K562 (cell line): ENCODE measurements around the gene SCARF2. TPM values are rescaled to one million over a fixed set of nuclear protein-coding genes. Genes with fewer than 3 reads are reported as not detected.
A peak's percentile ranks its signal among the peaks of the same experiment; 100 is the strongest.

Source experiments
- ATAC-seq: fragments of 200-7000 bp; cut with Tn5 transposase; 3 replicates; pipeline ENCODE4 v1.9.1; 2020; ENCODE audit warnings: moderate library complexity
- BruUV-seq: library from RNA; stranded (reverse); fragments of 400-500 nt; replicated peaks from 2 replicates; lab custom pipeline; 2021; lab: Mats Ljungman, UMichigan
- CTCF ChIA-PET: fragments of 300-600 bp; formaldehyde crosslinking; extraction: SDS; loops from one replicate; lab custom pipeline; 2021; ENCODE audit warnings: low intra/inter-chr PET ratio; lab: Yijun Ruan, JAX
- POLR2A ChIA-PET: fragments of 300-600, 350-650 bp; sonication (Branson Sonifier 250); formaldehyde crosslinking; extraction: SDS; loops from one replicate; lab custom pipeline; 2021; ENCODE audit warnings: antibody characterized with exemption, inconsistent platforms; lab: Yijun Ruan, JAX
- DNase-seq, 4 experiments: peaks; one replicate each; pipeline versions ENCODE4 v3.0.0 to v3.0.0-alpha.2; 2011 to 2018; ENCODE audit warnings: low spot score in 3 of 4, mixed read lengths in 3 of 4; ENCODE audit errors: extremely low read depth in 1 of 4
- FAIRE-seq: peaks from 2 replicates; lab custom pipeline; 2011; peaks lifted over from hg19 to GRCh38; lab: Jason Lieb, UNC
- H2AFZ ChIP-seq: 2 replicates; pipeline ENCODE4 v1.6.0; 2011; ENCODE audit warnings: low read depth, low read length, control low read depth, inconsistent platforms
- H3K27ac ChIP-seq: fragments of 200-600 bp; 3 replicates; pipeline ENCODE4 v1.8.0; 2011; ENCODE audit warnings: low read depth, mild to moderate bottlenecking, control low read depth, inconsistent platforms, low read length, moderate library complexity, mixed read lengths; ENCODE audit errors: extremely low read depth
- H3K27me3 ChIP-seq, 2 experiments: fragments of 300-600 bp in 1 of 2; 2 replicates in 1 of 2; 3 replicates in 1 of 2; pipeline versions ENCODE4 v1.6.0 to v1.8.0; 2011; ENCODE audit warnings: inconsistent platforms in 2 of 2, low read length in 2 of 2, mild to moderate bottlenecking in 1 of 2, mixed read lengths in 1 of 2, moderate library complexity in 1 of 2; ENCODE audit not compliant: control insufficient read depth in 2 of 2, insufficient read depth in 2 of 2
- H3K36me3 ChIP-seq: fragments of 300-600 bp; 3 replicates; pipeline ENCODE4 v1.8.0; 2011; ENCODE audit warnings: mild to moderate bottlenecking, low read length, inconsistent platforms; ENCODE audit not compliant: control insufficient read depth, insufficient read depth
- H3K4me1 ChIP-seq, 2 experiments: fragments of 200-600 bp in 1 of 2; replicated peaks in 1 of 2; 2 replicates in 1 of 2; 3 replicates in 1 of 2; pipeline versions ENCODE4 v1.5.1 to v1.8.0; 2011; ENCODE audit warnings: inconsistent platforms in 2 of 2, low read length in 2 of 2, mild to moderate bottlenecking in 1 of 2, mixed read lengths in 1 of 2, moderate library complexity in 1 of 2; ENCODE audit not compliant: control insufficient read depth in 2 of 2, insufficient read depth in 2 of 2
- H3K4me2 ChIP-seq: 2 replicates; pipeline ENCODE4 v1.6.1; 2011; ENCODE audit warnings: low read length, control low read depth, inconsistent platforms, mixed read lengths; ENCODE audit not compliant: insufficient read depth
- H3K4me3 ChIP-seq: fragments of 200-600 bp; sonication (generic), shearing (Covaris generic); 2 replicates; pipeline ENCODE4 v1.5.1; 2016; ENCODE audit warnings: control low read depth, inconsistent platforms
- H3K79me2 ChIP-seq: fragments of 200-600 bp; 3 replicates; pipeline ENCODE4 v1.8.0; 2011; ENCODE audit warnings: low read length, inconsistent platforms; ENCODE audit not compliant: control insufficient read depth, insufficient read depth
- H3K9ac ChIP-seq, 2 experiments: 2 replicates each; pipeline versions ENCODE4 v1.6.0 to v1.6.1; 2011; ENCODE audit warnings: low read depth in 2 of 2, low read length in 2 of 2, control low read depth in 1 of 2, inconsistent platforms in 1 of 2, mild to moderate bottlenecking in 1 of 2, mixed read lengths in 1 of 2; ENCODE audit not compliant: insufficient read depth in 1 of 2
- H3K9me1 ChIP-seq: one replicate; pipeline ENCODE4 v1.6.0; 2011; ENCODE audit warnings: inconsistent platforms, mild to moderate bottlenecking, low read length, moderate library complexity; ENCODE audit not compliant: control insufficient read depth, insufficient read depth
- H3K9me3 ChIP-seq: replicated peaks from 2 replicates; pipeline ENCODE4 v1.5.1; 2011; ENCODE audit warnings: low read depth, low read length, inconsistent platforms; ENCODE audit not compliant: control insufficient read depth, insufficient read depth
- H4K20me1 ChIP-seq: replicated peaks from 2 replicates; pipeline ENCODE4 v1.6.1; 2011; ENCODE audit warnings: low read length, inconsistent platforms, mixed read lengths; ENCODE audit not compliant: control insufficient read depth, insufficient read depth
- FOXK1 ChIP-seq: sonication (generic); formaldehyde crosslinking; IDR thresholded peaks from 2 replicates; pipeline ENCODE4 v1.8.0; 2022; ENCODE audit warnings: missing genetic modification reagents, mild to moderate bottlenecking, borderline replicate concordance
- JUNB ChIP-seq: fragments of 450-650 bp; formaldehyde crosslinking; conservative IDR thresholded peaks from 2 replicates; pipeline ENCODE4 v1.4.0; 2020; ENCODE audit warnings: mild to moderate bottlenecking
- NFXL1 ChIP-seq: fragments of 450-650 bp; formaldehyde crosslinking; IDR thresholded peaks from 2 replicates; pipeline ENCODE4 v1.4.0; 2021; ENCODE audit warnings: mild to moderate bottlenecking
- TAF7 ChIP-seq: fragments of 450-650 bp; IDR thresholded peaks from 2 replicates; pipeline ENCODE4 v1.6.1; 2016; ENCODE audit warnings: missing genetic modification characterization, missing compliant biosample characterization
- TEAD4 ChIP-seq, 2 experiments: sonication (generic) in 1 of 2; formaldehyde crosslinking in 1 of 2; IDR thresholded peaks; 2 replicates each; pipeline versions ENCODE4 v1.6.1 to v1.8.0; 2012 to 2022; ENCODE audit warnings: borderline replicate concordance in 1 of 2, inconsistent platforms in 1 of 2, low read length in 1 of 2, mild to moderate bottlenecking in 1 of 2, missing genetic modification reagents in 1 of 2
- ZNF134 ChIP-seq: fragments of 250-450 bp; sonication (Bioruptor Pico); conservative IDR thresholded peaks from 2 replicates; pipeline ENCODE4 v1.4.0; 2020
- ZNF165 ChIP-seq: fragments of 250-450 bp; sonication (Bioruptor Pico); IDR thresholded peaks from 2 replicates; pipeline ENCODE4 v1.4.0; 2020; ENCODE audit warnings: borderline replicate concordance
- ZNF224 ChIP-seq: sonication (generic); formaldehyde crosslinking; IDR thresholded peaks from 2 replicates; pipeline ENCODE4 v1.8.0; 2022; ENCODE audit warnings: mild to moderate bottlenecking, missing genetic modification reagents
- ZNF583 ChIP-seq: fragments of 250-450 bp; sonication (Bioruptor Pico); IDR thresholded peaks from 2 replicates; pipeline ENCODE4 v1.4.0; 2020
- WGBS: fragments of 100-300 bp; shearing (Covaris generic); methylation state at CpG from one replicate; pipeline ENCODE4 v1.1.6; 2016; ENCODE audit warnings: low coverage, mixed read lengths; ENCODE audit not compliant: insufficient coverage; ENCODE audit errors: missing lambda C conversion rate; 5-methylcytosine and 5-hydroxymethylcytosine counted together
- in situ Hi-C: fragments of 300-500 bp; cut with MboI; formaldehyde crosslinking; loops from 4 replicates; pipeline ENCODE4 v1.15.0; 2018; ENCODE audit warnings: inconsistent platforms, mixed read lengths
- intact Hi-C: fragments of 100-400 bp; cut with micrococcal nuclease; formaldehyde crosslinking; loops from 2 replicates; pipeline ENCODE4 v1.14.2; 2022
- polyA plus RNA-seq, 8 experiments: library from polyadenylated mRNA; depleted of rRNA in 4 of 8; stranded (reverse) in 5 of 8; unstranded in 3 of 8; fragments of >200 nt; fragmentation: Nextera tagmentation in 2 of 8; fragmentation: Illumina TruSeq in 1 of 8; extraction: Ambion mirVana in 2 of 8; extraction: Trizol in 1 of 8; gene quantifications; 2 replicates each; pipeline versions ENCODE4 v1.2.1 to v1.2.3, GENCODE V29; 2011 to 2014; ENCODE audit warnings: inconsistent platforms in 1 of 8, missing spikeins in 1 of 8
- total RNA-seq, 7 experiments: library from RNA; depleted of rRNA in 6 of 7; stranded (reverse); fragments of >200 nt in 6 of 7; fragmentation: Illumina TruSeq in 2 of 7; extraction: Trizol in 2 of 7; gene quantifications; 2 replicates each; pipeline versions ENCODE4 v1.2.1 to v1.2.3, GENCODE V29; 2011 to 2021; ENCODE audit warnings: low replicate concordance in 1 of 7
- TF ChIP-seq, protein P1 (sequence below): fragments of 250-450 bp; sonication (Bioruptor Pico); IDR thresholded peaks from 2 replicates; pipeline ENCODE4 v1.4.0; 2020; ENCODE audit warnings: borderline replicate concordance
- TF ChIP-seq, protein P2 (sequence below): fragments of 250-450 bp; sonication (Bioruptor Pico); IDR thresholded peaks from 2 replicates; pipeline ENCODE4 v1.6.1; 2021; ENCODE audit warnings: mild to moderate bottlenecking
- TF ChIP-seq, protein P3 (sequence below): sonication (generic); formaldehyde crosslinking; IDR thresholded peaks from 2 replicates; pipeline ENCODE4 v1.8.0; 2022; ENCODE audit warnings: mild to moderate bottlenecking, missing genetic modification reagents
- TF ChIP-seq, protein P4 (sequence below), 2 experiments: fragments of 450-650 bp; IDR thresholded peaks; 2 replicates each; pipeline ENCODE4 v1.6.1; 2018; ENCODE audit warnings: mild to moderate bottlenecking in 2 of 2, low read depth in 1 of 2; ENCODE audit not compliant: partially characterized antibody in 2 of 2

The SCARF2 gene
- total and polyA plus RNA-seq, 9 of the 15 experiments (the other 6 are each of a cell fraction or from before 2014, with no cell fraction given) = 0.06 to 0.32 (median 0.21) TPM; not detected in 5

DNA sequence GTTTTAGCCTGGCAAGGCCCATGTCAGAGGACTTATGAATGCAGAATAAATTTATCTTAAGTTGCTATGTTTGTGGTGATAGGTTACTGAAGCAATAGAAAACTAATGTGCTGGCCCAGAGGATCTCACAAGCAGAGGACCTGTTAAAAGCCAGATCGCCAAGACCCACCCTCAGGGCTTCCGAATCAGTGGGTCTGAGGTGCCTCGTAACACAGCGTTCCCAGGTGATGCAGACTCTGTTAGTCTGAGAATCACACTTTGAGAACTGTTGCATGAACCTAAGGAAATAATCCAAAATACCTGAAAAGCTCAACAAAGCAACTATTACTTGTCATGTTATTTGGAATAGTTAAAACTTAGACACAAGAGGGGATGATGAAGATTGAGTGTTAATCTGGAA is 6.7 kb upstream of the SCARF2 start:
- in situ Hi-C loops (no loop called here), intact Hi-C loops (no loop called here)
- no peak for FAIRE-seq
- ChIA-PET CTCF (no interaction called here), POLR2A (interaction anchor here (0.6 to 3.3 kb wide), 13 partner anchors 8 to 1319 kb away, joined by 3 to 17 read pairs (median 4); no protein-coding TSS in a partner anchor)
- Histone ChIP-seq H3K4me3 (no peak overlapping the region), H3K79me2 (no peaks in the 10 kb centered on the region), H3K27me3 (peaks cover 19 to 49% of the 10 kb centered on the region in 2 experiments; a peak in 4 of 5 replicates), H3K9ac (no peak overlapping the region), H3K4me2 (no peak overlapping the region), H3K36me3 (no peaks in the 10 kb centered on the region), H3K9me3 (no peaks in the 10 kb centered on the region), H3K9me1 (no peaks in the 10 kb centered on the region), H2AFZ (no peak overlapping the region), H3K4me1 (peaks cover 0 to 11% of the 10 kb centered on the region in 2 experiments; a peak in 1 of 5 replicates), H4K20me1 (peaks cover 31% of the 10 kb centered on the region), H3K27ac (no peak overlapping the region)
- no TSS peak for BruUV-seq
- WGBS = 31% methylated on average over 4 of the region's 4 CpGs
- no peak for ATAC-seq
- TF ChIP-seq TAF7 (0 out of 2 replicates have a peak, but pooled peaks have one; percentile 21), ZNF165 (CRISPR knock-in tag) (0 out of 2 replicates have a peak, but pooled peaks have one; percentile 35), ZNF224 (CRISPR knock-in tag) (no peak), ZNF583 (0 out of 2 replicates have a peak, but pooled peaks have one; percentile 26), JUNB (0 out of 2 replicates have a peak, but pooled peaks have one; percentile 17), ZNF134 (CRISPR knock-in tag) (0 out of 2 replicates have a peak, but pooled peaks have one; percentile 20), FOXK1 (peak; percentile 6; the same call in 1 of the 2 replicates), TEAD4 (IDR thresholded peaks at IDR 0.05; ENCODE audit: low read length) (no peak), TEAD4 (CRISPR knock-in tag; IDR thresholded peaks at IDR 0.05; ENCODE audit: borderline replicate concordance) (no peak), NFXL1 (CRISPR knock-in tag) (0 out of 2 replicates have a peak, but pooled peaks have one; percentile 25)
- TF ChIP-seq, protein P1, sequence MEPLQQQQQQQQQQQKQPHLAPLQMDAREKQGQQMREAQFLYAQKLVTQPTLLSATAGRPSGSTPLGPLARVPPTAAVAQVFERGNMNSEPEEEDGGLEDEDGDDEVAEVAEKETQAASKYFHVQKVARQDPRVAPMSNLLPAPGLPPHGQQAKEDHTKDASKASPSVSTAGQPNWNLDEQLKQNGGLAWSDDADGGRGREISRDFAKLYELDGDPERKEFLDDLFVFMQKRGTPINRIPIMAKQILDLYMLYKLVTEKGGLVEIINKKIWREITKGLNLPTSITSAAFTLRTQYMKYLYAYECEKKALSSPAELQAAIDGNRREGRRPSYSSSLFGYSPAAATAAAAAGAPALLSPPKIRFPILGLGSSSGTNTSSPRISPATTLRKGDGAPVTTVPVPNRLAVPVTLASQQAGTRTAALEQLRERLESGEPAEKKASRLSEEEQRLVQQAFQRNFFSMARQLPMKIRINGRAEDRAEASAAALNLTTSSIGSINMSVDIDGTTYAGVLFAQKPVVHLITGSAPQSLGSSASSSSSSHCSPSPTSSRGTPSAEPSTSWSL = 0 out of 2 replicates have a peak, but pooled peaks have one; percentile 48
- TF ChIP-seq, protein P2, sequence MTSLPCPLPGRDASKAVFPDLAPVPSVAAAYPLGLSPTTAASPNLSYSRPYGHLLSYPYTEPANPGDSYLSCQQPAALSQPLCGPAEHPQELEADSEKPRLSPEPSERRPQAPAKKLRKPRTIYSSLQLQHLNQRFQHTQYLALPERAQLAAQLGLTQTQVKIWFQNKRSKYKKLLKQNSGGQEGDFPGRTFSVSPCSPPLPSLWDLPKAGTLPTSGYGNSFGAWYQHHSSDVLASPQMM = peak; percentile 28; the same call in 1 of the 2 replicates
- TF ChIP-seq, protein P3, sequence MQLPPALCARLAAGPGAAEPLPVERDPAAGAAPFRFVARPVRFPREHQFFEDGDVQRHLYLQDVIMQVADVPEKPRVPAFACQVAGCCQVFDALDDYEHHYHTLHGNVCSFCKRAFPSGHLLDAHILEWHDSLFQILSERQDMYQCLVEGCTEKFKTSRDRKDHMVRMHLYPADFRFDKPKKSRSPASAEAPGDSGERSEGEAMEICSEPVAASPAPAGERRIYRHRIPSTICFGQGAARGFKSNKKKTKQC (CRISPR knock-in tag) = 0 out of 2 replicates have a peak, but pooled peaks have one; percentile 54
- TF ChIP-seq, protein P4, sequence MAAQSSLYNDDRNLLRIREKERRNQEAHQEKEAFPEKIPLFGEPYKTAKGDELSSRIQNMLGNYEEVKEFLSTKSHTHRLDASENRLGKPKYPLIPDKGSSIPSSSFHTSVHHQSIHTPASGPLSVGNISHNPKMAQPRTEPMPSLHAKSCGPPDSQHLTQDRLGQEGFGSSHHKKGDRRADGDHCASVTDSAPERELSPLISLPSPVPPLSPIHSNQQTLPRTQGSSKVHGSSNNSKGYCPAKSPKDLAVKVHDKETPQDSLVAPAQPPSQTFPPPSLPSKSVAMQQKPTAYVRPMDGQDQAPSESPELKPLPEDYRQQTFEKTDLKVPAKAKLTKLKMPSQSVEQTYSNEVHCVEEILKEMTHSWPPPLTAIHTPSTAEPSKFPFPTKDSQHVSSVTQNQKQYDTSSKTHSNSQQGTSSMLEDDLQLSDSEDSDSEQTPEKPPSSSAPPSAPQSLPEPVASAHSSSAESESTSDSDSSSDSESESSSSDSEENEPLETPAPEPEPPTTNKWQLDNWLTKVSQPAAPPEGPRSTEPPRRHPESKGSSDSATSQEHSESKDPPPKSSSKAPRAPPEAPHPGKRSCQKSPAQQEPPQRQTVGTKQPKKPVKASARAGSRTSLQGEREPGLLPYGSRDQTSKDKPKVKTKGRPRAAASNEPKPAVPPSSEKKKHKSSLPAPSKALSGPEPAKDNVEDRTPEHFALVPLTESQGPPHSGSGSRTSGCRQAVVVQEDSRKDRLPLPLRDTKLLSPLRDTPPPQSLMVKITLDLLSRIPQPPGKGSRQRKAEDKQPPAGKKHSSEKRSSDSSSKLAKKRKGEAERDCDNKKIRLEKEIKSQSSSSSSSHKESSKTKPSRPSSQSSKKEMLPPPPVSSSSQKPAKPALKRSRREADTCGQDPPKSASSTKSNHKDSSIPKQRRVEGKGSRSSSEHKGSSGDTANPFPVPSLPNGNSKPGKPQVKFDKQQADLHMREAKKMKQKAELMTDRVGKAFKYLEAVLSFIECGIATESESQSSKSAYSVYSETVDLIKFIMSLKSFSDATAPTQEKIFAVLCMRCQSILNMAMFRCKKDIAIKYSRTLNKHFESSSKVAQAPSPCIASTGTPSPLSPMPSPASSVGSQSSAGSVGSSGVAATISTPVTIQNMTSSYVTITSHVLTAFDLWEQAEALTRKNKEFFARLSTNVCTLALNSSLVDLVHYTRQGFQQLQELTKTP (IDR thresholded peaks at IDR 0.05; ENCODE audit: low read depth in 1 of 2, partially characterized antibody in 2 of 2) = no peak
- DNase-seq = no peak
